Transverse colon (tissue), 4 donors: ENCODE measurements around the gene DROSHA. TPM values are rescaled to one million over a fixed set of nuclear protein-coding genes. Genes with fewer than 3 reads are reported as not detected.

Source experiments
- DNase-seq: peaks from one replicate; pipeline ENCODE4 v3.0.0-alpha.2; 2019
- H3K27ac ChIP-seq, 4 donors: fragments of 200-600 bp; sonication (generic); 2 replicates each; pipeline ENCODE4 v1.5.1; 2016 to 2018; ENCODE audit warnings: inconsistent platforms in 4 of 4
- H3K27me3 ChIP-seq: fragments of 200-600 bp; sonication (generic); 2 replicates; pipeline ENCODE4 v1.5.1; 2017; ENCODE audit warnings: inconsistent platforms
- H3K36me3 ChIP-seq, 4 donors: fragments of 200-600 bp; sonication (generic); 2 replicates each; pipeline ENCODE4 v1.5.1; 2017 to 2019; ENCODE audit warnings: inconsistent platforms in 4 of 4
- H3K4me1 ChIP-seq, 4 donors: fragments of 200-600 bp; sonication (generic); 2 replicates each; pipeline ENCODE4 v1.5.1; 2017 to 2020; ENCODE audit warnings: inconsistent platforms in 4 of 4
- H3K4me3 ChIP-seq, 4 donors: fragments of 200-600 bp; sonication (generic); 1 replicate in 1 of 4; 2 replicates in 3 of 4; pipeline versions ENCODE4 v1.5.1 to v1.6.1; 2017 to 2019; ENCODE audit warnings: inconsistent platforms in 4 of 4
- H3K9me3 ChIP-seq, 2 donors: fragments of 200-600 bp; sonication (generic); 2 replicates each; pipeline ENCODE4 v1.5.1; 2017 to 2019; ENCODE audit warnings: inconsistent platforms in 2 of 2
- EP300 ChIP-seq: sonication (generic); formaldehyde crosslinking; IDR thresholded peaks from one replicate; pipeline ENCODE4 v1.6.1; 2017; ENCODE audit warnings: antibody characterized with exemption, low read depth
- POLR2A ChIP-seq: fragments of 450-650 bp; IDR thresholded peaks from one replicate; pipeline ENCODE4 v1.6.1; 2016; ENCODE audit warnings: antibody characterized with exemption, mild to moderate bottlenecking, moderate library complexity
- POLR2AphosphoS5 ChIP-seq, 3 donors: sonication (generic); formaldehyde crosslinking; IDR thresholded peaks; one replicate each; pipeline ENCODE4 v1.6.1; 2016; ENCODE audit warnings: antibody characterized with exemption in 3 of 3
- WGBS, 2 donors: methylation state at CpG; one replicate each; pipeline ENCODE4 v1.1.5; 2018; ENCODE audit warnings: low coverage in 1 of 2; 5-methylcytosine and 5-hydroxymethylcytosine counted together
- in situ Hi-C, 4 donors: fragments of 200-750 bp; cut with MboI; loops; one replicate each; pipeline versions ENCODE4 v1.15.0 to v1.15.1; 2017; ENCODE audit warnings: low sequenced_read_pairs in 3 of 4, low pct_ligation_motif_present in 1 of 4, low pct_unique_long_range_greater_than_20kb in 1 of 4
- intact Hi-C: fragments of 100-400 bp; cut with DNase I; formaldehyde crosslinking; loops from one replicate; pipeline ENCODE4 v1.15.1; 2023; ENCODE audit warnings: low total_unique reads
- total RNA-seq, 4 donors: library from RNA; depleted of rRNA; stranded (reverse); fragments of >200 nt; gene quantifications; one replicate each; pipeline ENCODE4 v1.1.0, GENCODE V29; 2016
- TF ChIP-seq, protein P1 (sequence below), 5 experiments: fragments of 200-600 bp in 3 of 5; fragments of 450-650 bp in 2 of 5; sonication (generic) in 3 of 5; IDR thresholded peaks; 1 replicate in 2 of 5; 2 replicates in 3 of 5; pipeline ENCODE4 v1.5.1; 2016 to 2017; ENCODE audit warnings: antibody characterized with exemption in 5 of 5, inconsistent platforms in 3 of 5, mild to moderate bottlenecking in 2 of 5, moderate library complexity in 1 of 5

DROSHA gene
- total RNA-seq, 4 donors from 2014 or later: 32.2 to 503 (median 47.4) TPM

DNA sequence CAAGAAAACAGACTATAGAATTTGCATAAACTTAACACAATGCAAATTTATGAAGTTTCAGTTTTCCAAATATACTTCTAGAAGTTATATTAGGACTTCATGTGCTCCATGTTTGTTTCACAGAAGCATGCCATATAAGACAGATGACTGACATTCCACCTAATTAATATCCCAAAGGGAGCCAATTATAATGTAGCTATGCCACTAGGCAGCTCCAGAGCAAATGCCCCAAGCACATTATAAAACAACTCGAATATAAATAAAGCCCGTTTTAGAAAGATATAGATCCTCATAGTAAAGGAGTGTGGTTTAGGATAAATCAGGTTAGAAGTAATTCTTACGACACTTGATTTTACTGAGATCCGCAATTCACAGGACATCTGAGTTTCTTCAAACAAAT is 8.9 kb downstream of the DROSHA start:
- DNase-seq: no peak
- TF ChIP-seq POLR2AphosphoS5 (IDR thresholded peaks at IDR 0.05) (no peak), POLR2A (no peak), EP300 (no peak)
- TF ChIP-seq, protein P1, sequence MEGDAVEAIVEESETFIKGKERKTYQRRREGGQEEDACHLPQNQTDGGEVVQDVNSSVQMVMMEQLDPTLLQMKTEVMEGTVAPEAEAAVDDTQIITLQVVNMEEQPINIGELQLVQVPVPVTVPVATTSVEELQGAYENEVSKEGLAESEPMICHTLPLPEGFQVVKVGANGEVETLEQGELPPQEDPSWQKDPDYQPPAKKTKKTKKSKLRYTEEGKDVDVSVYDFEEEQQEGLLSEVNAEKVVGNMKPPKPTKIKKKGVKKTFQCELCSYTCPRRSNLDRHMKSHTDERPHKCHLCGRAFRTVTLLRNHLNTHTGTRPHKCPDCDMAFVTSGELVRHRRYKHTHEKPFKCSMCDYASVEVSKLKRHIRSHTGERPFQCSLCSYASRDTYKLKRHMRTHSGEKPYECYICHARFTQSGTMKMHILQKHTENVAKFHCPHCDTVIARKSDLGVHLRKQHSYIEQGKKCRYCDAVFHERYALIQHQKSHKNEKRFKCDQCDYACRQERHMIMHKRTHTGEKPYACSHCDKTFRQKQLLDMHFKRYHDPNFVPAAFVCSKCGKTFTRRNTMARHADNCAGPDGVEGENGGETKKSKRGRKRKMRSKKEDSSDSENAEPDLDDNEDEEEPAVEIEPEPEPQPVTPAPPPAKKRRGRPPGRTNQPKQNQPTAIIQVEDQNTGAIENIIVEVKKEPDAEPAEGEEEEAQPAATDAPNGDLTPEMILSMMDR (IDR thresholded peaks at IDR 0.05): no peak
- Histone ChIP-seq H3K27me3 (no peaks in the 10 kb centered on the region), H3K9me3 (no peaks in the 10 kb centered on the region), H3K4me1 (no peaks in the 10 kb centered on the region), H3K4me3 (no peak overlapping the region), H3K36me3 (peaks cover 0 to 63% (median 15%) of the 10 kb centered on the region in 4 donors), H3K27ac (no peak overlapping the region)
- WGBS, 2 donors: 96 to 98% methylated on average over 4 of the region's 4 CpGs
- in situ Hi-C loops (no loop called here), intact Hi-C loops (no loop called here)

DNA sequence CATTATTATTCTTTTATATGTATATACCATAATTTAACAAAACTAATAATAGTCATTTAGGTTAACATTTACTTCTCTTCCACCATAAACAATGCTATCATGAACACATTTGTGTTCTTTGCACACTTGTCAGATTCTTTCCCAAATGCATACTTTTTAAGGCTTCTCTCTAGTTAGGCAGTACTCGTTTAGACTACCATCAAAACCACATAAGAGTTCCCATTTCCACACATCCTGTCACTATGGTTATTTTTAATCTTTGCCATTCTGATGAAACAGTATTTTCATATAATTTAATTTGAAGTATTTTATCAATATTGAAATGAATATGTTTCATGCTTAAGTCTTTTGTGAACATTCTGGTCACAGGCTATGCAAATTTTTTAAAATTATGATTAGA is 15.1 kb downstream of the DROSHA start:
- no peak for DNase-seq
- WGBS, 2 donors: 47 to 63% methylated on average over 1 of the region's 1 CpG
- no peaks in the 10 kb centered on the region for H3K27me3 ChIP-seq
- H3K4me1 ChIP-seq: no peaks in the 10 kb centered on the region
- TF ChIP-seq POLR2AphosphoS5 (IDR thresholded peaks at IDR 0.05): no peak
- TF ChIP-seq POLR2A: no peak
- TF ChIP-seq, protein P1 (IDR thresholded peaks at IDR 0.05): no peak
- TF ChIP-seq EP300: no peak
- intact Hi-C loops (no loop called here), in situ Hi-C loops (no loop called here)
- H3K4me3 ChIP-seq: no peak overlapping the region
- peaks cover 0 to 59% (median 19%) of the 10 kb centered on the region in 4 donors for H3K36me3 ChIP-seq
- no peak overlapping the region for H3K27ac ChIP-seq
- H3K9me3 ChIP-seq: no peaks in the 10 kb centered on the region

DNA sequence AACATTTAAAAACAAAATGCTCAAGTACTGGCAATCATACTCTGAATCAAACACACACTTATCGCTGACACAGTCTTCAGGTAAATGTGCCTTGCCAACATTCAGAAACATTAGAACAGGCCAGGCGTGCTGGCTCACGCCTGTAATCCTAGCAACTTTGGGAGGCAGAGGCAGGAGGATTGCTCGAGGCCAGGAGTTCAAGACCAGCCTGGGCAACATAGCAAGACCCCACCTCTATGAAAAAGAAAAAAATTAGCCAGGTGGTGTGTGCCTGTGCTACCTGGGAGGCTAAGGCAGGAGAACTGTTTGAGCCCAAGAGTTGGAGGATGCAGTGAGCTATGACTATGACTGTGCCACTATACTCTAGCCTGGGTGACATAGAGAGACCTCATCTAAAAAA is 20.6 kb downstream of the DROSHA start:
- H3K4me3 ChIP-seq: no peak overlapping the region
- H3K27me3 ChIP-seq: no peaks in the 10 kb centered on the region
- TF ChIP-seq EP300: no peak
- DNase-seq: no peak
- intact Hi-C loops (no loop called here), in situ Hi-C loops (no loop called here)
- WGBS, 2 donors: 95 to 97% methylated on average over 3 to 4 of the region's 4 CpGs
- H3K27ac ChIP-seq: no peak overlapping the region
- H3K36me3 ChIP-seq: peaks cover 0 to 76% (median 35%) of the 10 kb centered on the region in 4 donors
- H3K4me1 ChIP-seq: no peaks in the 10 kb centered on the region
- no peaks in the 10 kb centered on the region for H3K9me3 ChIP-seq

DNA sequence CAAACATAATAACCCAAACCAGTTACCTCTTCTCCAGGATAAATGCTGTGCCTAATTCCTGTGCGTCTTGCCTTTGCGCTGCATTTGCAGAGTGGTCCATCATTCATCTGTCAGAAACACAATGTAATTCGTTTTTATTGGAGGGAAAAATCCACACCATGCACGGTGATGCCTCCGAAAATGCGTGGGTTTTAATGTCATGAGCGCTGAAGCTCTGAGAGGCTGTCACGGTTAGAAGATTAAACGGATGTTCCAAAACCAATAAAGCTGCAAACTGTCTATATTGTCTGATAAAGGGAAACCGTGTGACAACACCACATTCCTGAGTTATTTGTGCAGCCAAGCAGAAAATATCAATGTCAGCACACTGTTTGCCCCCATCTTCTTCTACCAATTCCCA is 27.4 kb downstream of the DROSHA start:
- Histone ChIP-seq H3K4me1 (no peaks in the 10 kb centered on the region), H3K27me3 (no peaks in the 10 kb centered on the region), H3K4me3 (no peak overlapping the region), H3K36me3 (peaks cover 0 to 76% (median 27%) of the 10 kb centered on the region in 4 donors), H3K9me3 (no peaks in the 10 kb centered on the region), H3K27ac (no peak overlapping the region)
- TF ChIP-seq EP300: no peak
- TF ChIP-seq, protein P1 (IDR thresholded peaks at IDR 0.05): no peak
- 92 to 94% methylated on average over 10 of the region's 10 CpGs for WGBS, 2 donors
- no peak for DNase-seq
- intact Hi-C loops (no loop called here), in situ Hi-C loops (no loop called here)

DNA sequence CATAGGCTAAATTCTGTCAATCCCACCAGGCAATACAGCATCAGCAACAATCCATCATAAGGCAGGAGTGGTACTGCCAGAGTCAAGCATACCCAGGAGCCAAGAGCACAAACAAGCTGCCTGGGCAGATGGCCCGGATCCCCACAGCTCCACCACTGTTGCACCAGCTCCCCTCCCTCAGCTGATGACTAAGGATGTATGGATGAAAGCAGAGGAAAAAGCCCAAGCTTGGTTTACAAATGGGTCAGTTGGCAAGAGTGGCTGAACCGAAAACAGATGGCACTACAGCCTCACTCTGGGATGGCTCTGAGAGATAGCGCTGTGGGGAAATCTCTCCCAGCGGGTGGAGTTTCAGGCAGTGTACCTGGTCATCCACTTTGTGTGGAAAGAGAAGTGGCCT is 29.4 kb downstream of the DROSHA start:
- WGBS, 2 donors: 96 to 100% methylated on average over 1 to 4 of the region's 4 CpGs
- intact Hi-C loops: no loop called here
- TF ChIP-seq, protein P1 (IDR thresholded peaks at IDR 0.05): no peak
- no peak for TF ChIP-seq EP300
- no peak for TF ChIP-seq POLR2A
- no peak for TF ChIP-seq POLR2AphosphoS5 (IDR thresholded peaks at IDR 0.05)
- no peak for DNase-seq
- H3K4me1 ChIP-seq: no peaks in the 10 kb centered on the region
- no peaks in the 10 kb centered on the region for H3K27me3 ChIP-seq
- peaks cover 0 to 76% (median 22%) of the 10 kb centered on the region in 4 donors for H3K36me3 ChIP-seq
- in situ Hi-C loops: no loop called here
- H3K4me3 ChIP-seq: no peak overlapping the region
- H3K27ac ChIP-seq: no peak overlapping the region
- H3K9me3 ChIP-seq: no peaks in the 10 kb centered on the region
